Gastroesophageal sphincter (tissue), 4 donors: ENCODE results near the gene COQ6. TPM values are rescaled to one million over a fixed set of nuclear protein-coding genes. Genes with fewer than 3 reads are reported as not detected.

Experiments used
- ATAC-seq: fragments of 150-250 bp; one replicate; pipeline ENCODE4 v1.9.1; 2016; ENCODE audit warnings: mild to moderate bottlenecking, moderate library complexity
- H3K27ac ChIP-seq, 4 donors: fragments of 200-600 bp; sonication (generic) in 3 of 4; 1 replicate in 3 of 4; 2 replicates in 1 of 4; pipeline ENCODE4 v1.5.1; 2016 to 2019
- H3K27me3 ChIP-seq: fragments of 200-600 bp; sonication (generic); one replicate; pipeline ENCODE4 v1.5.1; 2019
- H3K36me3 ChIP-seq, 2 donors: fragments of 200-600 bp; sonication (generic); one replicate each; pipeline ENCODE4 v1.5.1; 2019; ENCODE audit warnings: control low read depth in 1 of 2
- H3K4me1 ChIP-seq, 3 donors: fragments of 200-600 bp; sonication (generic); 1 replicate in 2 of 3; 2 replicates in 1 of 3; pipeline ENCODE4 v1.5.1; 2016 to 2019; ENCODE audit warnings: control low read depth in 2 of 3
- H3K4me3 ChIP-seq, 2 donors: fragments of 200-600 bp; sonication (generic); one replicate each; pipeline ENCODE4 v1.5.1; 2019; ENCODE audit warnings: mild to moderate bottlenecking in 1 of 2, moderate library complexity in 1 of 2
- H3K9me3 ChIP-seq, 3 donors: fragments of 200-600 bp; sonication (generic); one replicate each; pipeline ENCODE4 v1.5.1; 2017 to 2019; ENCODE audit warnings: control low read depth in 2 of 3
- CTCF ChIP-seq, 4 experiments: fragments of 200-600 bp in 2 of 4; fragments of 450-650 bp in 2 of 4; sonication (generic) in 1 of 4; IDR thresholded peaks; one replicate each; pipeline ENCODE4 v1.5.1; 2017 to 2019; ENCODE audit warnings: antibody characterized with exemption in 4 of 4, mild to moderate bottlenecking in 2 of 4, moderate library complexity in 2 of 4
- EP300 ChIP-seq: sonication (generic); formaldehyde crosslinking; IDR thresholded peaks from one replicate; pipeline ENCODE4 v1.6.1; 2017; ENCODE audit warnings: antibody characterized with exemption, mild to moderate bottlenecking
- POLR2A ChIP-seq, 2 donors: fragments of 450-650 bp; IDR thresholded peaks; one replicate each; pipeline ENCODE4 v1.6.1; 2017; ENCODE audit warnings: antibody characterized with exemption in 2 of 2, mild to moderate bottlenecking in 2 of 2, moderate library complexity in 1 of 2
- POLR2AphosphoS5 ChIP-seq: sonication (generic); formaldehyde crosslinking; IDR thresholded peaks from one replicate; pipeline ENCODE4 v1.6.1; 2017; ENCODE audit warnings: antibody characterized with exemption
- WGBS, 2 donors: methylation state at CpG; one replicate each; pipeline ENCODE4 v1.1.5; 2018; ENCODE audit warnings: low coverage in 1 of 2; 5-methylcytosine and 5-hydroxymethylcytosine counted together
- total RNA-seq, 4 donors: library from RNA; depleted of rRNA; stranded (reverse); fragments of >200 nt; gene quantifications; one replicate each; pipeline ENCODE4 v1.1.0, GENCODE V29; 2016

Gene COQ6
- total RNA-seq, 4 donors from 2014 or later, result 28.8 to 41.1 (median 39.0) TPM

- ATAC-seq, result no peak
- 80 to 100% methylated on average over 1 to 2 of the region's 7 CpGs for WGBS, 2 donors
- peaks cover 0 to 90% of the 10 kb centered on the region in 2 donors for H3K36me3 ChIP-seq
- no peak overlapping the region for H3K4me3 ChIP-seq
- peak overlapping the region in 2 of 4 donors; percentile 14 to 15 for H3K27ac ChIP-seq
- TF ChIP-seq EP300 (no peak), POLR2AphosphoS5 (no peak), CTCF (IDR thresholded peaks at IDR 0.05) (no peak), POLR2A (IDR thresholded peaks at IDR 0.05) (no peak)
- no peaks in the 10 kb centered on the region for H3K27me3 ChIP-seq
- H3K9me3 ChIP-seq, result no peaks in the 10 kb centered on the region
- no peaks in the 10 kb centered on the region for H3K4me1 ChIP-seq
These were observed 7.9 kb upstream of the COQ6 start for GRCh38 chr14:73942180-73942579.

GRCh38 chr14:73943083-73943482 is 7.0 kb upstream of the COQ6 start:
- WGBS, 2 donors, result 55 to 65% methylated on average over 4 of the region's 4 CpGs
- Histone ChIP-seq H3K9me3 (no peaks in the 10 kb centered on the region), H3K4me3 (no peak overlapping the region), H3K36me3 (peaks cover 0 to 81% of the 10 kb centered on the region in 2 donors), H3K27me3 (no peaks in the 10 kb centered on the region), H3K27ac (peak overlapping the region in 1 of 4 donors; percentile 26), H3K4me1 (no peaks in the 10 kb centered on the region)
- peak; percentile 75 for ATAC-seq
- TF ChIP-seq EP300, result no peak
- peak; percentile 15 for TF ChIP-seq POLR2AphosphoS5

GRCh38 chr14:73944432-73945158 is 5.5 kb upstream of the COQ6 start:
- Histone ChIP-seq H3K4me1 (peaks cover 0 to 9% (median 0%) of the 10 kb centered on the region in 3 donors), H3K36me3 (peaks cover 0 to 68% of the 10 kb centered on the region in 2 donors), H3K4me3 (no peak overlapping the region), H3K27me3 (no peaks in the 10 kb centered on the region), H3K9me3 (no peaks in the 10 kb centered on the region), H3K27ac (no peak overlapping the region)
- no peak for TF ChIP-seq POLR2A (IDR thresholded peaks at IDR 0.05)
- no peak for TF ChIP-seq POLR2AphosphoS5
- TF ChIP-seq EP300, result no peak
- no peak for TF ChIP-seq CTCF (IDR thresholded peaks at IDR 0.05)
- no peak for ATAC-seq
- WGBS, 2 donors, result 80% methylated on average over 1 of the region's 17 CpGs

- Histone ChIP-seq H3K4me3 (no peak overlapping the region), H3K27ac (no peak overlapping the region), H3K27me3 (no peaks in the 10 kb centered on the region), H3K36me3 (peaks cover 0 to 61% of the 10 kb centered on the region in 2 donors), H3K9me3 (no peaks in the 10 kb centered on the region), H3K4me1 (peaks cover 0 to 9% (median 0%) of the 10 kb centered on the region in 3 donors)
- WGBS, 2 donors, result 87 to 100% methylated on average over 3 to 4 of the region's 4 CpGs
- no peak for TF ChIP-seq CTCF (IDR thresholded peaks at IDR 0.05)
- TF ChIP-seq POLR2AphosphoS5, result no peak
- no peak for TF ChIP-seq EP300
- no peak for TF ChIP-seq POLR2A (IDR thresholded peaks at IDR 0.05)
- ATAC-seq, result no peak
These were observed 4.9 kb upstream of the COQ6 start for GRCh38 chr14:73945159-73945670.

- Histone ChIP-seq H3K36me3 (peaks cover 6 to 60% of the 10 kb centered on the region in 2 donors), H3K4me3 (no peak overlapping the region), H3K9me3 (no peaks in the 10 kb centered on the region), H3K27me3 (no peaks in the 10 kb centered on the region), H3K4me1 (peaks cover 0 to 21% (median 0%) of the 10 kb centered on the region in 3 donors), H3K27ac (no peak overlapping the region)
- 20 to 75% methylated on average over 1 of the region's 1 CpG for WGBS, 2 donors
- TF ChIP-seq POLR2AphosphoS5, result no peak
- TF ChIP-seq EP300, result no peak
- TF ChIP-seq POLR2A (IDR thresholded peaks at IDR 0.05), result no peak
- no peak for TF ChIP-seq CTCF (IDR thresholded peaks at IDR 0.05)
- no peak for ATAC-seq
These were observed 3.6 kb downstream of the COQ6 start for GRCh38 chr14:73953731-73954130.
